Fibroblast of the aortic adventitia (primary cell): Measurements from ENCODE around the gene SPATA24. TPM values are rescaled to one million over a fixed set of nuclear protein-coding genes. Genes with fewer than 3 reads are reported as not detected.
A peak's percentile ranks its signal among the peaks of the same experiment; 100 is the strongest.

Experiments used
- DNase-seq: peaks from one replicate; pipeline ENCODE4 v3.0.0-alpha.2; 2010; ENCODE audit warnings: low read depth
- H3K4me3 ChIP-seq: 2 replicates; pipeline ENCODE4 v1.5.1; 2011; ENCODE audit warnings: low read depth, mild to moderate bottlenecking, control low read depth, low read length, moderate library complexity
- total RNA-seq: library from RNA; depleted of rRNA; stranded (reverse); fragments of >200 nt; gene quantifications from 2 replicates; pipeline ENCODE4 v1.2.3, GENCODE V29; 2012; ENCODE audit warnings: low replicate concordance
- TF ChIP-seq, protein P1 (sequence below): IDR thresholded peaks from 2 replicates; pipeline ENCODE4 v1.5.1; 2011; ENCODE audit warnings: mild to moderate bottlenecking, low read length, control low read depth, inconsistent platforms; ENCODE audit not compliant: insufficient read depth

Gene SPATA24
- total RNA-seq, 1 donor: 2.0 TPM

DNA sequence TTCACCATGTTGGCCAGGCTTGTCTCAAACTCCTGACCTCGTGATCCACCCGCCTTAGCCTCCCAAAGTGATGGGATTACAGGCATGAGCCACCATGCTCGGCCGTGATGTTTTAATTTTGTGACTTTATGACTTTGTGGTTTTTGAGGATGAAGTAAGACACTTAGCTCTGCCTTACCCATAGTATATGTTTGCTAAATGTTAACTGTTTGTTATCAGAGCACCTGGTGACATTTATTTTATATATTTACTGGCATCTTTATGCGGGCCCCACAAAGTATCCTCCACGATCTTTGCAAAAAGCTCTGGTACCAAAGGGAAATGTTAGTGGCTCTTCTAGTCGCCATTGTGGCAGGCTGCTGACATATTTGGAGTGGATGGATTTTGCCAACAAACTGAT lies 27.5 kb downstream of the SPATA24 start:
- H3K4me3 ChIP-seq: no peak overlapping the region
- DNase-seq: no peak
- TF ChIP-seq, protein P1, sequence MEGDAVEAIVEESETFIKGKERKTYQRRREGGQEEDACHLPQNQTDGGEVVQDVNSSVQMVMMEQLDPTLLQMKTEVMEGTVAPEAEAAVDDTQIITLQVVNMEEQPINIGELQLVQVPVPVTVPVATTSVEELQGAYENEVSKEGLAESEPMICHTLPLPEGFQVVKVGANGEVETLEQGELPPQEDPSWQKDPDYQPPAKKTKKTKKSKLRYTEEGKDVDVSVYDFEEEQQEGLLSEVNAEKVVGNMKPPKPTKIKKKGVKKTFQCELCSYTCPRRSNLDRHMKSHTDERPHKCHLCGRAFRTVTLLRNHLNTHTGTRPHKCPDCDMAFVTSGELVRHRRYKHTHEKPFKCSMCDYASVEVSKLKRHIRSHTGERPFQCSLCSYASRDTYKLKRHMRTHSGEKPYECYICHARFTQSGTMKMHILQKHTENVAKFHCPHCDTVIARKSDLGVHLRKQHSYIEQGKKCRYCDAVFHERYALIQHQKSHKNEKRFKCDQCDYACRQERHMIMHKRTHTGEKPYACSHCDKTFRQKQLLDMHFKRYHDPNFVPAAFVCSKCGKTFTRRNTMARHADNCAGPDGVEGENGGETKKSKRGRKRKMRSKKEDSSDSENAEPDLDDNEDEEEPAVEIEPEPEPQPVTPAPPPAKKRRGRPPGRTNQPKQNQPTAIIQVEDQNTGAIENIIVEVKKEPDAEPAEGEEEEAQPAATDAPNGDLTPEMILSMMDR: no peak

- TF ChIP-seq, protein P1: no peak
- no peak overlapping the region for H3K4me3 ChIP-seq
- DNase-seq: no peak
Observed at GRCh38 chr5:139374909-139375308, 29.0 kb downstream of the SPATA24 start.

DNA sequence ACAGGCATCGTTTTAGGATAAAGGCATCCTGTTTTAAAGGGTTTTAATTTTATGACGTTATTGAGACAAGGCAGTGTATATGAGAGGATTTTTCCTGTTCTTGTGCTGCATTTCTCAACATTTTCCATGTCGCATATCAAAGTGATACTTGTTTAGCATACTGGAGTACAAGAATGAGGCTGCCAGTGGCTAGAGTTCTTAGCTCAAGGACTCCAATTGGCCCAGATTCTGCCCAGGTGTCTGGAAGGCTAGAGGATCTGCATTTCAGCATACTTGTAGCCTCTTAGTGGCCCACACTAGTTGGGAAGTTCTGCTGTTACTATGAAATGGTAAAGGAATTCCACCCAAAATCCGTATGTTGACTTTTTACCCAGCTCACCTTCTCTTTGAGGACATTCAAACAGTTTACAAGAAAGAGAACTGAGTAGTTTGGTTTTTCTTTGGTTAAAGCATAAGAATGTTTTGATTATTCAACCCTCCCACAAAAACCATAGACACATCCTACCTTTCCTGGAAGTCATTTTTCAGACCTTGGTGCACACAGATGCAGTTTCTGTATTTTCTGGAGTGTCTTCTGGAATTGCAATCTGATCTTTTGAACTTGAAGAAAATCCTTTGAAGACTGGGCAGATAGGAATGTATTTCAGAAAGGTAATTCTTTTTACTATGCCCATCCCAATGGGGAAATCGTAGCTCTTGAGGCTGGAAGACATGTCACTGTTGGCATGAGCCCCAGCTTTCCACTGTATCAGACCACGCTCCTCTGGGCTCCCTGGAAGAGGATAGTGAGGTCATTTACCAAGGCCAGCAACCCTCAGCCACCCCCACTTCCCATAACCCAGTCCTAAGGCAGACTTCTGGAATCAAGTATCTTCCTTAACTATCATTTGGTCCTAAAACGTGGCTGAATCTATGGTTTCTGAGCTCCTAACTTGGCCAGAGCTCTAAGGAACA lies 32.1 kb downstream of the SPATA24 start:
- no peak for DNase-seq
- no peak overlapping the region for H3K4me3 ChIP-seq
- TF ChIP-seq, protein P1: no peak

DNA sequence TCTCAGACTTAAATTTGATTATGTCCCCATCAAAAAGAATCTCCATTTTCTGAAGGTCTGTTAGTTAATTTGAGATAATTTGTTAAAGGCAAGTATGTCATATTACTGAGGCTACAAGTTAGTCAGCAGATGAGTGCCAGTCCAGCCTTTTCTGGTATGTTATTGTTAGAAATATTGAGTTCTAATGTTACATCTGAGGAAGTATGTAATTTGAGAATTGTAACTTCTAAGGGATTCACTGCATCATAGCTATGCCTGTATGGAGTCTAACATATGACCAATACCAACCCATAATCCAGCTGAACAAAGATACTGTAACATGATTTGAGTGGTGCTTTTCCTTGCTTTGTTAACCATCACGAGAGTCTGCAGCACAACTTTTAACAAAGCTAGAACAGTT lies 34.7 kb downstream of the SPATA24 start:
- TF ChIP-seq, protein P1: no peak
- DNase-seq: peak; percentile 21
- no peak overlapping the region for H3K4me3 ChIP-seq

DNA sequence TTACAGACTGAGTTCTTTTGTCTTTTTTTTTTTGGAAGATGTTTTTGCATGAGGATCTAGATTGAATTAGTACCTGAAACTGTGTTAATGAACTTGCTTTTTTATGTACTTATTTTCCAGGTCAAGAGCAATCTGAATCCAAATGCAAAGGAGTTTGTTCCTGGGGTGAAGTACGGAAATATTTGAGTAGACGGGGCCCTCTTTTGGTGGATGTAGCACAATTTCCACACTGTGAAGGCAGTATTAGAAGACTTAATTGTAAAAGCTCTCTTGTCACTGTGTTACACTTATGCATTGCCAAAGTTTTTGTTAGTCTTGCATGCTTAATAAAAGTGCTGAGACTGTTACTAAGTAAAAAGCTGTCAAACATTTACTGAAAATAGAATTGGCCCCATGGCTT lies 35.3 kb downstream of the SPATA24 start:
- no peak overlapping the region for H3K4me3 ChIP-seq
- no peak for DNase-seq
- TF ChIP-seq, protein P1: no peak

DNA sequence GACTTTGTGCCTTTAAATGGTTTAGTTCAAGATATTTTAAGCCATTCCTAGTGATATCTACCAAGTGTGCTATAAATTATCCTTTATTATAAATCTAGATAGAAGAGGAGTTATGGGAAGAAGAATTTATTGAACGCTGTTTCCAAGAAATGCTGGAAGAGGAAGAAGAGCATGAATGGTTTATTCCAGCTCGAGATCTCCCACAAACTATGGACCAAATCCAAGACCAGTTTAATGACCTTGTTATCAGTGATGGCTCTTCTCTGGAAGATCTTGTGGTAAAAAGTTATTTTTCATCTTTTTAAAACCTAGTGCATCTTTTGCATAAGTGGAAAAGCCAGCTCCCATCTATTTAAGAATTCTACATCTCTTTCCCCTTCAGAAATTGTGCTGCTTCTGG lies 39.4 kb downstream of the SPATA24 start:
- DNase-seq: no peak
- TF ChIP-seq, protein P1: no peak

More for the DNA sequence above, 39.4 kb downstream of the SPATA24 start:
- no peak overlapping the region for H3K4me3 ChIP-seq
